Endothelial cell of umbilical vein (primary cell): Measurements from ENCODE around the gene SWAP70. TPM values are rescaled to one million over a fixed set of nuclear protein-coding genes. Genes with fewer than 3 reads are reported as not detected.

ENCODE experiments used
- BruUV-seq: library from RNA; stranded (reverse); fragments of 400-500 nt; replicated peaks from 2 replicates; lab custom pipeline; 2021; lab: Mats Ljungman, UMichigan
- CTCF ChIA-PET: fragments of 300-600, 350-600 bp; sonication (Branson Sonifier 250); formaldehyde crosslinking; loops from one replicate; lab custom pipeline; 2021; ENCODE audit warnings: antibody characterized with exemption, inconsistent platforms; lab: Charles Lee
- POLR2A ChIA-PET: fragments of 300-600, 350-600 bp; sonication (Branson Sonifier 250); formaldehyde crosslinking; loops from one replicate; lab custom pipeline; 2021; ENCODE audit warnings: antibody characterized with exemption, inconsistent platforms; lab: Charles Lee
- DNase-seq: peaks from one replicate; pipeline ENCODE4 v3.0.0-alpha.2; 2011; ENCODE audit warnings: low read depth, low spot score
- FAIRE-seq: peaks from 2 replicates; lab custom pipeline; 2011; peaks lifted over from hg19 to GRCh38; lab: Jason Lieb, UNC
- H2AFZ ChIP-seq: 2 replicates; pipeline ENCODE4 v1.6.0; 2012; ENCODE audit warnings: low read depth, low read length, control low read depth, inconsistent platforms
- H3K27ac ChIP-seq: 2 replicates; pipeline ENCODE4 v1.5.1; 2011; ENCODE audit warnings: low read depth, mild to moderate bottlenecking, control low read depth, low read length, moderate library complexity; ENCODE audit not compliant: insufficient read depth
- H3K27me3 ChIP-seq, 2 experiments: 2 replicates each; pipeline versions ENCODE4 v1.6.0 to v1.6.1; 2011; ENCODE audit warnings: low read length in 2 of 2, mixed read lengths in 1 of 2; ENCODE audit not compliant: control insufficient read depth in 2 of 2, insufficient read depth in 2 of 2
- H3K36me3 ChIP-seq, 2 experiments: 2 replicates in 1 of 2; 3 replicates in 1 of 2; pipeline ENCODE4 v1.5.1; 2011; ENCODE audit warnings: low read length in 2 of 2, mild to moderate bottlenecking in 1 of 2, moderate library complexity in 1 of 2; ENCODE audit not compliant: control insufficient read depth in 2 of 2, insufficient read depth in 2 of 2; ENCODE audit errors: extremely low read depth in 1 of 2
- H3K4me1 ChIP-seq: 3 replicates; pipeline ENCODE4 v1.5.1; 2011; ENCODE audit warnings: mild to moderate bottlenecking, low read length; ENCODE audit not compliant: control insufficient read depth, insufficient read depth; ENCODE audit errors: extremely low read depth
- H3K4me2 ChIP-seq: 2 replicates; pipeline ENCODE4 v1.6.1; 2011; ENCODE audit warnings: low read length, control low read depth, mixed read lengths; ENCODE audit not compliant: insufficient read depth
- H3K4me3 ChIP-seq, 3 experiments: fragments of 200-600 bp in 1 of 3; sonication (generic), shearing (Covaris generic) in 1 of 3; replicated peaks in 1 of 3; 2 replicates each; pipeline ENCODE4 v1.5.1; 2011 to 2016; ENCODE audit warnings: control low read depth in 3 of 3, low read length in 3 of 3, mild to moderate bottlenecking in 2 of 3, inconsistent platforms in 1 of 3, low read depth in 1 of 3, moderate library complexity in 1 of 3; ENCODE audit not compliant: insufficient read depth in 1 of 3
- H3K79me2 ChIP-seq: 2 replicates; pipeline ENCODE4 v1.6.0; 2012; ENCODE audit warnings: low read length, inconsistent platforms; ENCODE audit not compliant: control insufficient read depth, insufficient read depth
- H3K9ac ChIP-seq: replicated peaks from 2 replicates; pipeline ENCODE3; 2011; ENCODE audit warnings: low read length, control low read depth; ENCODE audit not compliant: insufficient read depth; ENCODE audit errors: extremely low read depth
- H3K9me1 ChIP-seq: replicated peaks from 3 replicates; pipeline ENCODE4 v1.6.0; 2011; ENCODE audit warnings: mild to moderate bottlenecking, low read length; ENCODE audit not compliant: control insufficient read depth, insufficient read depth; ENCODE audit errors: extremely low read depth
- H3K9me3 ChIP-seq: replicated peaks from 2 replicates; pipeline ENCODE4 v1.5.1; 2012; ENCODE audit warnings: low read length, inconsistent platforms; ENCODE audit not compliant: control insufficient read depth, insufficient read depth
- H4K20me1 ChIP-seq: replicated peaks from 2 replicates; pipeline ENCODE3; 2011; ENCODE audit warnings: mild to moderate bottlenecking, low read length; ENCODE audit not compliant: control insufficient read depth, insufficient read depth; ENCODE audit errors: extremely low read depth
- EZH2 ChIP-seq: IDR thresholded peaks from 2 replicates; pipeline ENCODE4 v1.6.1; 2012; ENCODE audit warnings: borderline replicate concordance, low read depth, mild to moderate bottlenecking, moderate library complexity, low read length, inconsistent platforms; ENCODE audit not compliant: severe bottlenecking
- FOS ChIP-seq: IDR thresholded peaks from 2 replicates; pipeline ENCODE4 v1.6.1; 2011; ENCODE audit warnings: mild to moderate bottlenecking, low read length, moderate library complexity, borderline replicate concordance; ENCODE audit not compliant: insufficient read depth
- GATA2 ChIP-seq: IDR thresholded peaks from 2 replicates; pipeline ENCODE4 v1.7.0; 2011; ENCODE audit warnings: low read depth, mild to moderate bottlenecking, moderate library complexity, mixed read lengths, low read length; ENCODE audit not compliant: insufficient read length, insufficient read depth
- JUN ChIP-seq: IDR thresholded peaks from 2 replicates; pipeline ENCODE4 v1.6.1; 2011; ENCODE audit warnings: borderline replicate concordance, low read depth; ENCODE audit not compliant: insufficient read length, insufficient read depth
- POLR2A ChIP-seq: IDR thresholded peaks from 2 replicates; pipeline ENCODE4 v1.6.1; 2012; ENCODE audit warnings: low read depth, mild to moderate bottlenecking, control low read depth, low read length
- POLR2AphosphoS5 ChIP-seq: IDR thresholded peaks from 2 replicates; pipeline ENCODE4 v1.6.1; 2012; ENCODE audit warnings: low read depth, mild to moderate bottlenecking, control low read depth, low read length, moderate library complexity; ENCODE audit not compliant: insufficient read depth
- dilution Hi-C: fragments of 300-500 bp; cut with MboI; formaldehyde crosslinking; loops from one replicate; pipeline ENCODE4 v1.15.0; 2019; ENCODE audit warnings: low sequenced_read_pairs; ENCODE audit not compliant: extremely low pct_ligation_motif_present
- intact Hi-C: fragments of 100-400 bp; cut with micrococcal nuclease; formaldehyde crosslinking; loops from one replicate; pipeline ENCODE4 v1.10.0; 2022
- polyA plus RNA-seq, 4 experiments: library from polyadenylated mRNA; depleted of rRNA in 3 of 4; stranded (reverse) in 3 of 4; unstranded in 1 of 4; fragments of >200 nt; gene quantifications; 2 replicates each; pipeline versions ENCODE4 v1.2.1 to v1.2.3, GENCODE V29; 2011 to 2012; ENCODE audit warnings: missing spikeins in 1 of 4
- total RNA-seq: library from RNA; stranded (reverse); gene quantifications from 2 replicates; pipeline ENCODE4 v1.2.3, GENCODE V29; 2021

Gene SWAP70
- total and polyA plus RNA-seq, 2 donors (not counting 3 experiments of a cell fraction or from before 2014, with no cell fraction given) = 52.5 to 165 TPM

- DNase-seq (no peak), FAIRE-seq (no peak)
- dilution Hi-C loops (no loop called here), intact Hi-C loops (no loop called here)
- CTCF ChIA-PET = interaction anchor here (0.7 to 2.9 kb wide), 4 partner anchors 56 to 77 kb away, joined by 3 to 6 read pairs (median 4); no protein-coding TSS in a partner anchor
- Histone ChIP-seq H3K4me1 (peaks cover 23% of the 10 kb centered on the region), H3K9ac (no peak overlapping the region), H3K27me3 (no peaks in the 10 kb centered on the region), H2AFZ (no peak overlapping the region), H3K4me2 (no peak overlapping the region), H3K4me3 (no peak overlapping the region), H3K27ac (no peak overlapping the region), H4K20me1 (peaks cover 10% of the 10 kb centered on the region), H3K9me1 (no peaks in the 10 kb centered on the region), H3K36me3 (peaks cover 2 to 4% of the 10 kb centered on the region in 2 experiments), H3K9me3 (no peaks in the 10 kb centered on the region), H3K79me2 (peaks cover 92% of the 10 kb centered on the region)
- TF ChIP-seq POLR2AphosphoS5 (no peak), JUN (no peak), FOS (no peak)
- POLR2A ChIA-PET = interaction anchor here (0.7 to 1.2 kb wide), 2 partner anchors 10 to 67 kb away, joined by 3 read pairs; no protein-coding TSS in a partner anchor
- BruUV-seq = no TSS peak
Measured at GRCh38 chr11:9681583-9682372, 17.9 kb downstream of the SWAP70 start.

- TSS peak; percentile 97 for BruUV-seq
- Histone ChIP-seq H3K4me1 (peaks cover 64% of the 10 kb centered on the region), H3K9me1 (no peaks in the 10 kb centered on the region), H3K9me3 (no peaks in the 10 kb centered on the region), H3K4me3 (no peak overlapping the region), H2AFZ (no peak overlapping the region), H4K20me1 (no peaks in the 10 kb centered on the region), H3K4me2 (peak overlapping the region; percentile 68), H3K9ac (peak overlapping the region; percentile 94), H3K79me2 (peaks cover 61% of the 10 kb centered on the region), H3K27me3 (no peaks in the 10 kb centered on the region), H3K36me3 (peaks cover 0 to 3% of the 10 kb centered on the region in 2 experiments), H3K27ac (peak overlapping the region; percentile 98)
- FAIRE-seq (peak; percentile 21), DNase-seq (peak; percentile 81)
- TF ChIP-seq GATA2 (peak; percentile 64), POLR2A (no peak), EZH2 (no peak)
- CTCF ChIA-PET = interaction anchor here (0.5 to 3.8 kb wide), 10 partner anchors 9 to 340 kb away, joined by 3 to 15 read pairs (median 4); no protein-coding TSS in a partner anchor
- intact Hi-C loops = loop anchor here (1.0 to 2.0 kb wide), 7 partner anchors 15 to 115 kb away; partner anchors contain the start of genes SWAP70 and WEE1
- POLR2A ChIA-PET = interaction anchor here (1.2 to 1.4 kb wide), 2 partner anchors 38 to 74 kb away, joined by 3 read pairs; no protein-coding TSS in a partner anchor
- dilution Hi-C loops = no loop called here
Measured at GRCh38 chr11:9687711-9688477, 24.0 kb downstream of the SWAP70 start.
